Fibroblast of lung (primary cell): ENCODE measurements around the gene UGT2B10. TPM values are rescaled to one million over a fixed set of nuclear protein-coding genes. Genes with fewer than 3 reads are reported as not detected.
"Not testable (repeated sequence)": the region's sequence is repeated elsewhere in the genome, so short reads cannot be mapped to it uniquely, and the experiment has no call there.

Experiments used
- DNase-seq, 2 donors: peaks; one replicate each; pipeline versions ENCODE4 v3.0.0 to v3.0.0-alpha.2; 2010; ENCODE audit warnings: low read depth in 2 of 2
- H2AFZ ChIP-seq: 2 replicates; pipeline ENCODE4 v1.5.1; 2012; ENCODE audit warnings: low read length, control low read depth, inconsistent platforms
- H3K27ac ChIP-seq: 2 replicates; pipeline ENCODE4 v1.5.1; 2011; ENCODE audit warnings: low read length, control low read depth; ENCODE audit not compliant: insufficient read depth
- H3K27me3 ChIP-seq: 2 replicates; pipeline ENCODE4 v1.5.1; 2011; ENCODE audit warnings: mild to moderate bottlenecking, low read length; ENCODE audit not compliant: control insufficient read depth, insufficient read depth
- H3K36me3 ChIP-seq: 2 replicates; pipeline ENCODE4 v1.5.1; 2011; ENCODE audit warnings: low read length; ENCODE audit not compliant: control insufficient read depth, insufficient read depth
- H3K4me1 ChIP-seq: 2 replicates; pipeline ENCODE4 v1.5.1; 2011; ENCODE audit warnings: low read length; ENCODE audit not compliant: control insufficient read depth, insufficient read depth; ENCODE audit errors: extremely low read depth
- H3K4me2 ChIP-seq: 2 replicates; pipeline ENCODE4 v1.5.1; 2011; ENCODE audit warnings: low read length, control low read depth; ENCODE audit not compliant: insufficient read depth; ENCODE audit errors: extremely low read depth
- H3K4me3 ChIP-seq, 4 experiments: fragments of 200-600 bp in 1 of 4; sonication (generic) in 1 of 4; replicated peaks in 1 of 4; 2 replicates each; pipeline ENCODE4 v1.5.1; 2011 to 2016; ENCODE audit warnings: low read length in 4 of 4, low read depth in 3 of 4, mild to moderate bottlenecking in 3 of 4, control low read depth in 2 of 4, inconsistent platforms in 1 of 4, mixed read lengths in 1 of 4; ENCODE audit not compliant: insufficient read depth in 1 of 4; ENCODE audit errors: control extremely low read depth in 1 of 4
- H3K79me2 ChIP-seq: 2 replicates; pipeline ENCODE4 v1.5.1; 2012; ENCODE audit warnings: mild to moderate bottlenecking, low read length, inconsistent platforms; ENCODE audit not compliant: control insufficient read depth, insufficient read depth
- H3K9ac ChIP-seq: 2 replicates; pipeline ENCODE4 v1.5.1; 2011; ENCODE audit warnings: mild to moderate bottlenecking, low read length, control low read depth; ENCODE audit not compliant: insufficient read depth
- H3K9me3 ChIP-seq: 2 replicates; pipeline ENCODE4 v1.5.1; 2012; ENCODE audit warnings: low read depth, low read length; ENCODE audit not compliant: control insufficient read depth, insufficient read depth
- H4K20me1 ChIP-seq: 2 replicates; pipeline ENCODE4 v1.5.1; 2011; ENCODE audit warnings: low read length; ENCODE audit not compliant: control insufficient read depth, insufficient read depth; ENCODE audit errors: extremely low read depth
- EZH2 ChIP-seq: IDR thresholded peaks from 2 replicates; pipeline ENCODE4 v1.5.1; 2012; ENCODE audit warnings: low read length, control low read depth, mild to moderate bottlenecking; ENCODE audit errors: missing control alignments
- polyA plus RNA-seq, 2 donors: library from polyadenylated mRNA; depleted of rRNA in 1 of 2; stranded (reverse) in 1 of 2; unstranded in 1 of 2; fragments of >200 nt; gene quantifications; 2 replicates each; pipeline ENCODE4 v1.2.1, GENCODE V29; 2011 to 2012; ENCODE audit warnings: missing spikeins in 1 of 2
- total RNA-seq: library from RNA; depleted of rRNA; stranded (reverse); fragments of >200 nt; gene quantifications from 2 replicates; pipeline ENCODE4 v1.2.1, GENCODE V29; 2014
- TF ChIP-seq, protein P1 (sequence below), 2 donors: IDR thresholded peaks in 1 of 2; conservative IDR thresholded peaks in 1 of 2; 1 replicate in 1 of 2; 2 replicates in 1 of 2; pipeline ENCODE4 v1.5.1; 2011 to 2012; ENCODE audit warnings: low read length in 2 of 2, control low read depth in 1 of 2, inconsistent platforms in 1 of 2, low read depth in 1 of 2, mild to moderate bottlenecking in 1 of 2

UGT2B10 gene
- total and polyA plus RNA-seq, 2 donors (not counting 1 experiment from before 2014, with no cell fraction given): not detected

DNA sequence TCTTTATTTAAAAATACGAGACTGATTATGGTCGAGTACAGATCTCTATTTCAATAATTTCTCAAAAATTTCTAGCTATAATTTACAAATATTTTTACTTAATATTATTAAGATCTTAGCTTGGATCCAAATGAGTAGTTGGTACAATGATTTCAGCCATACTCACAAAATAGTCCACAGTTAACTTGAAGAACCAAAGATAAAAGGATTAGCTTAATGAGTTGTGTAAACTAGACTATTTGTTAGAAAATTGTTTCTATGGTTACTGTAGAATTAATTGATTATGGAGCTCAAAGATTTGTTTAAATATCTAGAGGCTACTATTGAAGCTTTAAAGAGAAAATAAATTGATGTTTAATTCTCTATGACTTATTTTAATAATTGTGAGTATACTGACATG lies 1.6 kb downstream of the UGT2B10 start:
- TF ChIP-seq, protein P1, sequence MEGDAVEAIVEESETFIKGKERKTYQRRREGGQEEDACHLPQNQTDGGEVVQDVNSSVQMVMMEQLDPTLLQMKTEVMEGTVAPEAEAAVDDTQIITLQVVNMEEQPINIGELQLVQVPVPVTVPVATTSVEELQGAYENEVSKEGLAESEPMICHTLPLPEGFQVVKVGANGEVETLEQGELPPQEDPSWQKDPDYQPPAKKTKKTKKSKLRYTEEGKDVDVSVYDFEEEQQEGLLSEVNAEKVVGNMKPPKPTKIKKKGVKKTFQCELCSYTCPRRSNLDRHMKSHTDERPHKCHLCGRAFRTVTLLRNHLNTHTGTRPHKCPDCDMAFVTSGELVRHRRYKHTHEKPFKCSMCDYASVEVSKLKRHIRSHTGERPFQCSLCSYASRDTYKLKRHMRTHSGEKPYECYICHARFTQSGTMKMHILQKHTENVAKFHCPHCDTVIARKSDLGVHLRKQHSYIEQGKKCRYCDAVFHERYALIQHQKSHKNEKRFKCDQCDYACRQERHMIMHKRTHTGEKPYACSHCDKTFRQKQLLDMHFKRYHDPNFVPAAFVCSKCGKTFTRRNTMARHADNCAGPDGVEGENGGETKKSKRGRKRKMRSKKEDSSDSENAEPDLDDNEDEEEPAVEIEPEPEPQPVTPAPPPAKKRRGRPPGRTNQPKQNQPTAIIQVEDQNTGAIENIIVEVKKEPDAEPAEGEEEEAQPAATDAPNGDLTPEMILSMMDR (conservative IDR thresholded peaks at IDR 0.05 in 1 of 2, IDR thresholded peaks at IDR 0.05 in 1 of 2; ENCODE audit: low read depth in 1 of 2, low read length in 2 of 2): no peak
- no peak for TF ChIP-seq EZH2
- no peak overlapping the region for H3K27ac ChIP-seq

DNA sequence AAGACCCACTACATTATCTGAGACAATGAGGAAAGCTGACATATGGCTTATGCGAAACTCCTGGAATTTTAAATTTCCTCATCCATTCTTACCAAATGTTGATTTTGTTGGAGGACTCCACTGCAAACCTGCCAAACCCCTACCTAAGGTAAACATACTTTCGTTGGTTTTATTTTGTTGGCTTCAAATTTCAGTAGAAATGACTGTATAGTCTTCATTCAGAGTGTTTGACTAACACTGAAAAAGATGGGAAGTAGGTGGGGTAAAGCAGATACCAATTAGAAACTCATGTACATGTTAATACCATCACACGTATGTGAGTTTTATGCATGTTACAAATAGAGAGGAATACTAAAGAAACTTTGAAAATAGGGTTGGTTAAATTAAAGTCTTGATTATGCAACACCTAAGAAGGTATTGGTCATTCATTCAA lies 2.3 kb downstream of the UGT2B10 start:
- not testable (repeated sequence) for H3K4me2 ChIP-seq, H3K27ac ChIP-seq, H3K4me3 ChIP-seq, H3K9ac ChIP-seq, H3K27me3 ChIP-seq, H2AFZ ChIP-seq, H3K79me2 ChIP-seq, H3K36me3 ChIP-seq, H3K4me1 ChIP-seq, DNase-seq, H3K9me3 ChIP-seq, H4K20me1 ChIP-seq

More for the DNA sequence above, 1.6 kb downstream of the UGT2B10 start:
- no peak overlapping the region for H2AFZ ChIP-seq
- H3K36me3 ChIP-seq: no peaks in the 10 kb centered on the region
- no peak overlapping the region for H3K9ac ChIP-seq
- no peaks in the 10 kb centered on the region for H3K27me3 ChIP-seq
- H3K79me2 ChIP-seq: no peaks in the 10 kb centered on the region
- DNase-seq: no peak
- H4K20me1 ChIP-seq: no peaks in the 10 kb centered on the region
- H3K4me1 ChIP-seq: no peaks in the 10 kb centered on the region
- H3K4me3 ChIP-seq: no peak overlapping the region
- H3K4me2 ChIP-seq: no peak overlapping the region
- H3K9me3 ChIP-seq: no peaks in the 10 kb centered on the region

DNA sequence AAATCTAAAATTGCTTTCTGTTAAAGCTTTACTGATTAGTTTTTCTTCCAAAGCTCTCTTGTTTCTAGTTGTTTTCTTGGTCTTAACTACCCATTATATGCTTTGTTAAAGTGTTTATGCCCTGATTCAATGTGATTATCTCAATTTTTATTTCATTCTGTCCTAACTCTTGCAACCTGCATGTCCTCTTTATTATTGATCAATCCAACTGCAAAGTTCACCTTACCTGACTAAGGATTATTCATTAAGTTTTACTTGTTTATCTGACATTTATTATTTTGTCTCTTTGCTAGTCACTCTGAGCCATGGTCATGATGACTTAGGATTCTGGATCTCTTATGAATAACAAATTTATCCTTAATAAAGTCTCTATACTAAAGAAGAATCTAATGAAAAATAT lies 15.8 kb downstream of the UGT2B10 start:
- H3K9me3 ChIP-seq: no peaks in the 10 kb centered on the region
- TF ChIP-seq EZH2: no peak
- no peak overlapping the region for H3K9ac ChIP-seq
- no peak overlapping the region for H2AFZ ChIP-seq
- H3K27me3 ChIP-seq: no peaks in the 10 kb centered on the region
- no peak for DNase-seq
- no peaks in the 10 kb centered on the region for H4K20me1 ChIP-seq
- no peak overlapping the region for H3K4me2 ChIP-seq
- H3K79me2 ChIP-seq: no peaks in the 10 kb centered on the region
- H3K27ac ChIP-seq: no peak overlapping the region
- no peak overlapping the region for H3K4me3 ChIP-seq
- no peaks in the 10 kb centered on the region for H3K4me1 ChIP-seq
- no peaks in the 10 kb centered on the region for H3K36me3 ChIP-seq

DNA sequence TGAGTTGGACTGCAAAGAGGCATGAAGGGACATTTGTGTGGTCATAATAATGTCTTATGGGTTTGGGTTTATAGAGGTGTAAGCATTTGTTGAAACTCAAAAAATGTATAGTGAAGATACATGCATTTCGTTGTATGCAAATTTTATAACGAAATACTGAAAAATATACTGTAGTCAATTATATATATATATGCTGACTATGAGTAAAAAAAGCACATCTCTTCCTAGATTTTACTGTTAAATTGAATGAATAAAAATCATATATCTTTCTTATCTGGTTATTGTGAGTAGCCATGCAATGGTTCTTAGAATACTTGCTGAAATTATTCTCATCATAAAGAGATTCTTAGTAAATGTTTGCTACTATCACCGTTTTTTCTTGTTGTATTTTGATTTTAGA lies 34.5 kb downstream of the UGT2B10 start:
- Histone ChIP-seq H4K20me1 (no peaks in the 10 kb centered on the region), H3K4me2 (no peak overlapping the region), H3K79me2 (no peaks in the 10 kb centered on the region), H3K9ac (no peak overlapping the region), H3K27ac (no peak overlapping the region), H3K27me3 (no peaks in the 10 kb centered on the region), H3K4me1 (no peaks in the 10 kb centered on the region), H3K36me3 (no peaks in the 10 kb centered on the region), H2AFZ (no peak overlapping the region), H3K4me3 (no peak overlapping the region), H3K9me3 (no peaks in the 10 kb centered on the region)
- no peak for DNase-seq
- TF ChIP-seq EZH2: no peak
- TF ChIP-seq, protein P1 (conservative IDR thresholded peaks at IDR 0.05 in 1 of 2, IDR thresholded peaks at IDR 0.05 in 1 of 2; ENCODE audit: low read depth in 1 of 2, low read length in 2 of 2): no peak
